DND-41 (cell line): ENCODE data around the gene TSGA10.

Source experiments
- CTCF ChIP-seq: IDR thresholded peaks from 2 replicates; pipeline ENCODE4 v1.5.1; 2012; ENCODE audit warnings: borderline replicate concordance, low read length, moderate library complexity, mild to moderate bottlenecking; ENCODE audit not compliant: poor library complexity, severe bottlenecking; ENCODE audit errors: extremely low read depth
- EZH2 ChIP-seq: IDR thresholded peaks from 3 replicates; pipeline ENCODE4 v1.6.1; 2012; ENCODE audit warnings: borderline replicate concordance, low read depth, mild to moderate bottlenecking, moderate library complexity, low read length, inconsistent platforms; ENCODE audit not compliant: severe bottlenecking

- TF ChIP-seq CTCF (no peak), EZH2 (no peak)
Measured at GRCh38 chr2:99169534-99169933, 14.8 kb upstream of the TSGA10 start.
